Right renal cortex interstitium (tissue), 3 donors: ENCODE results near the gene ATP6V0E2. TPM values are rescaled to one million over a fixed set of nuclear protein-coding genes. Genes with fewer than 3 reads are reported as not detected.

Experiments used
- DNase-seq, 3 donors: peaks; one replicate each; pipeline ENCODE4 v3.0.0-alpha.2; 2013; ENCODE audit warnings: low read depth in 3 of 3, low spot score in 2 of 3
- polyA plus RNA-seq, 3 donors: library from polyadenylated mRNA; unstranded; fragments of 120-200 nt; gene quantifications; one replicate each; pipeline ENCODE4 v1.2.1, GENCODE V29; 2013; ENCODE audit not compliant: insufficient read length in 3 of 3

Gene ATP6V0E2
- polyA plus RNA-seq, 3 donors, result 20.4 to 27.2 (median 23.5) TPM

GRCh38 chr7:149838224-149838991, 35.4 kb upstream of the ATP6V0E2 start, which contains the start of gene ZNF862:
Gene ZNF862 (plus strand): TSS chr7:149838375. CDS start chr7:149838612, 237 bp downstream.
- peak; percentile 90 to 95 (median 91) for DNase-seq

GRCh38 chr7:149838992-149839408, 34.8 kb upstream of the ATP6V0E2 start:
- DNase-seq, result peak in 1 of 3 donors; percentile 16

GRCh38 chr7:149839933-149840332, 33.8 kb upstream of the ATP6V0E2 start:
- DNase-seq, result no peak

GRCh38 chr7:149843566-149843965, 30.2 kb upstream of the ATP6V0E2 start:
- no peak for DNase-seq

GRCh38 chr7:149844445-149844844, 29.3 kb upstream of the ATP6V0E2 start:
- no peak for DNase-seq

- no peak for DNase-seq
Observed at GRCh38 chr7:149845257-149845980, 28.4 kb upstream of the ATP6V0E2 start.

- no peak for DNase-seq
Observed at GRCh38 chr7:149846021-149846420, 27.7 kb upstream of the ATP6V0E2 start.

- DNase-seq, result no peak
Observed at GRCh38 chr7:149846436-149847046, 27.2 kb upstream of the ATP6V0E2 start.

- DNase-seq, result no peak
Observed at GRCh38 chr7:149849174-149849573, 24.6 kb upstream of the ATP6V0E2 start.

- DNase-seq, result no peak
Observed at GRCh38 chr7:149850007-149850594, 23.7 kb upstream of the ATP6V0E2 start.

GRCh38 chr7:149850716-149851115, 23.1 kb upstream of the ATP6V0E2 start:
- no peak for DNase-seq

GRCh38 chr7:149851449-149851848, 22.3 kb upstream of the ATP6V0E2 start:
- no peak for DNase-seq

GRCh38 chr7:149853157-149853556, 20.6 kb upstream of the ATP6V0E2 start:
- DNase-seq, result no peak

- peak in 2 of 3 donors; percentile 18 to 51 for DNase-seq
Observed at GRCh38 chr7:149854611-149855360, 19.0 kb upstream of the ATP6V0E2 start.

- no peak for DNase-seq
Observed at GRCh38 chr7:149855361-149856305, 18.1 kb upstream of the ATP6V0E2 start.

- DNase-seq, result no peak
Observed at GRCh38 chr7:149856583-149856982, 17.2 kb upstream of the ATP6V0E2 start.

GRCh38 chr7:149859369-149859768, 14.4 kb upstream of the ATP6V0E2 start:
- DNase-seq, result no peak

- DNase-seq, result no peak
Observed at GRCh38 chr7:149859876-149860275, 13.9 kb upstream of the ATP6V0E2 start.
